Adrenal gland (tissue), 5 donors: Measurements from ENCODE around the gene PCDHB9.
"Not testable (repeated sequence)": the region's sequence is repeated elsewhere in the genome, so short reads cannot be mapped to it uniquely, and the experiment has no call there.

Experiments
- CTCF ChIP-seq, 6 experiments: fragments of 450-650 bp in 4 of 6; fragments of 200-600 bp in 2 of 6; sonication (generic) in 1 of 6; IDR thresholded peaks; 1 replicate in 5 of 6; 2 replicates in 1 of 6; pipeline versions ENCODE4 v1.5.1 to v1.8.0; 2016 to 2021; ENCODE audit warnings: antibody characterized with exemption in 6 of 6, mild to moderate bottlenecking in 2 of 6, moderate library complexity in 1 of 6
- POLR2A ChIP-seq, 2 donors: fragments of 450-650 bp; IDR thresholded peaks; one replicate each; pipeline ENCODE4 v1.6.1; 2017; ENCODE audit warnings: antibody characterized with exemption in 2 of 2, mild to moderate bottlenecking in 2 of 2, moderate library complexity in 1 of 2
- donor health status: DM: no; HTN: no; CAD: no.

GRCh38 chr5:141157356-141157755 lies 29.6 kb upstream of the PCDHB9 start:
- not testable (repeated sequence) for TF ChIP-seq POLR2A, CTCF (IDR thresholded peaks at IDR 0.05)
